ENCODE measurements around the gene IQUB.

IQUB gene

DNA sequence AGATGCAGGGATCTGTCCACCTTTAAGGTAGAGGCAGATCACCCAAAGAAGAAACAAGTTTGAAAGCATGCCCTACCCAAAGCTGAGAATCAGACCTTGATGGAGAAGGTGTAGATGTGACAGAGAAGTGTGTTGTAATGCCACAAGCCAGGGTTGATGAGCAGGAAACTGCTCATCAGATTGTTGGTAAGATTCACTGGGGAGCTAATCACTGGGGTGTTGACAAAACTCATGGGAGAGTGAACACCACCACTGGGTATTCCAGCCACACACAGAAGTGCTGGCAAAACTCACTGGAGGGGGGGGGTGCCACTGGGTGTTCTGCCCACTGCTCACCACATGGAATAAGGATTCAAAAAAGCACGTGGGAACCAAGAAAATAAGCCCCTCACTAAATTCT is 95.2 kb downstream of the IQUB start (continued):
- TF ChIP-seq OSR2 (tag by site-specific recombination; IDR thresholded peaks at IDR 0.05) (no peak), KLF16 (tag by site-specific recombination; IDR thresholded peaks at IDR 0.05) (no peak), ZNF174 (tag by site-specific recombination; IDR thresholded peaks at IDR 0.05) (no peak), ZNF274 (IDR thresholded peaks at IDR 0.05; ENCODE audit: low read length) (no peak), ZNF274 (tag by site-specific recombination; IDR thresholded peaks at IDR 0.05; ENCODE audit: borderline replicate concordance) (no peak), PBX3 (CRISPR knock-in tag; IDR thresholded peaks at IDR 0.05) (no peak)

DNA sequence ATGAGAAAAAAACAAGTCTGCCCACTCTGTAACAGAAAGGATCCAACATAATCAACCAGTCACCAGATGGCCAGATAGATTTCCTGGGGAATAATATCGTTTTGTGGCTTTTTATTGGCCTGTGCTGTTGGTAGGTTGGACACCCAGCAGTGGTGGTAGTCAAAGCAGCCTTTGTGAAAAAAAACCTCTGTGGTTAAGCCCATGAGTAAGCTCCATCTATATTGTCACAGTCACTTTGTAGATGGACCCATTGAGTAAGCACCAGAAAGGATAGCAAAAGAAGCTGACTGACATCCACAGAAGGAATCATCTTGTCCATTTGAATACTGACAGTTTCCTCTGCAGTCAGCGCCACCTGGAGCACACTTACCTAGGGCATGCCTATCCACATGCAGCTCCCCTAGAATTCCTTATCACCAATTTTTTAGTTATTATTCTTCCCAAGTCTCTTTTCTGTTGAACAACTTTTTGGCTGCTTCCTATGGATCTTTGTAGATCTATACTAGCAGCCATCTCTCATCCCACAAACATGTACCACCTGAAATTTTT is 96.9 kb downstream of the IQUB start:
- TF ChIP-seq ZSCAN16 (tag by site-specific recombination; IDR thresholded peaks at IDR 0.05) (no peak), ELK4 (IDR thresholded peaks at IDR 0.05; ENCODE audit: borderline replicate concordance, low read depth, low read length) (no peak)
- ChIA-PET CTCF (interaction anchor here (0.7 kb wide), 1 partner anchor 101 kb away, joined by 3 read pairs; no protein-coding TSS in a partner anchor), POLR2A (no interaction called here)
- Histone ChIP-seq H3K4me1 (ENCODE audit: control insufficient read depth, insufficient read depth, low read length) (no peaks in the 10 kb centered on the region), H3K27ac (ENCODE audit: extremely low read depth, low read depth, low read length) (no peak overlapping the region), H3K9me3 (ENCODE audit: control insufficient read depth, insufficient read depth, low read depth, low read length) (no peaks in the 10 kb centered on the region), H3K36me3 (ENCODE audit: control insufficient read depth in 2 of 2, insufficient read depth in 1 of 2, low read length in 2 of 2) (no peaks in the 10 kb centered on the region), H3K4me3 (ENCODE audit: low read depth, low read length) (no peak overlapping the region)

DNA sequence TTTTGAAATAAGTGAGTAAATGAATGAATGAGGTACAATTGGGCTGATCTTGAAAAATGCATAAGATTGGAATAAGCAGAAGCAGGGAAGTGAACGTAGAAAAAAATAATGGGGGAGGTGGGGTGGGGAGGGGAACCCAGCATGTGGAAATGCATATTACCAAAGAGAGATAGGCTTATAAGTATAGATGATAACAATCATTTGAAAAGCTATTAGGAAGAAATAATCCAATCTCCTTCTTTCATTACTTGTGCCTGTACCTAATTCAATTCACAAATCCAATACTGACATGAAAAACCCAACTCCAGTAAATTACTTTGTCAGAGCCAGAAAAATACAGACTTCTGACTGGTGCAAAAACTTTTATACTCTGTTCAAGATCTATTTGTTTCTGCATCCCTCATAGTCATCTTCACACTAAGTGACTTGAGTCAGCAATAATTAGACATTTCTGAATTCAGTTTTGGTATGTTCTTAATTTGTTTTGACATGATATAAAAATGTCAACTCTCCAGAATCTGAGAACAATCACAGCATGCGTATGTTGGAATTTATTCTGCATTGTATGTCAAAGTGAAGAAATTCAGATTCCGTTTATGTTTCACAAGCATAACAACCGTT is 99.2 kb downstream of the IQUB start:
- Histone ChIP-seq H3K9me3 (ENCODE audit: control insufficient read depth, insufficient read depth, low read depth, low read length) (no peaks in the 10 kb centered on the region), H3K4me1 (ENCODE audit: control insufficient read depth, insufficient read depth, low read length) (no peaks in the 10 kb centered on the region), H3K4me3 (ENCODE audit: low read depth, low read length) (no peak overlapping the region), H3K27ac (ENCODE audit: extremely low read depth, low read depth, low read length) (no peak overlapping the region), H3K36me3 (ENCODE audit: control insufficient read depth in 2 of 2, insufficient read depth in 1 of 2, low read length in 2 of 2) (no peaks in the 10 kb centered on the region)
- ChIA-PET CTCF (no interaction called here), POLR2A (no interaction called here)
- TF ChIP-seq ZSCAN4 (tag by site-specific recombination; IDR thresholded peaks at IDR 0.05) = no peak
- TF ChIP-seq, protein P1, sequence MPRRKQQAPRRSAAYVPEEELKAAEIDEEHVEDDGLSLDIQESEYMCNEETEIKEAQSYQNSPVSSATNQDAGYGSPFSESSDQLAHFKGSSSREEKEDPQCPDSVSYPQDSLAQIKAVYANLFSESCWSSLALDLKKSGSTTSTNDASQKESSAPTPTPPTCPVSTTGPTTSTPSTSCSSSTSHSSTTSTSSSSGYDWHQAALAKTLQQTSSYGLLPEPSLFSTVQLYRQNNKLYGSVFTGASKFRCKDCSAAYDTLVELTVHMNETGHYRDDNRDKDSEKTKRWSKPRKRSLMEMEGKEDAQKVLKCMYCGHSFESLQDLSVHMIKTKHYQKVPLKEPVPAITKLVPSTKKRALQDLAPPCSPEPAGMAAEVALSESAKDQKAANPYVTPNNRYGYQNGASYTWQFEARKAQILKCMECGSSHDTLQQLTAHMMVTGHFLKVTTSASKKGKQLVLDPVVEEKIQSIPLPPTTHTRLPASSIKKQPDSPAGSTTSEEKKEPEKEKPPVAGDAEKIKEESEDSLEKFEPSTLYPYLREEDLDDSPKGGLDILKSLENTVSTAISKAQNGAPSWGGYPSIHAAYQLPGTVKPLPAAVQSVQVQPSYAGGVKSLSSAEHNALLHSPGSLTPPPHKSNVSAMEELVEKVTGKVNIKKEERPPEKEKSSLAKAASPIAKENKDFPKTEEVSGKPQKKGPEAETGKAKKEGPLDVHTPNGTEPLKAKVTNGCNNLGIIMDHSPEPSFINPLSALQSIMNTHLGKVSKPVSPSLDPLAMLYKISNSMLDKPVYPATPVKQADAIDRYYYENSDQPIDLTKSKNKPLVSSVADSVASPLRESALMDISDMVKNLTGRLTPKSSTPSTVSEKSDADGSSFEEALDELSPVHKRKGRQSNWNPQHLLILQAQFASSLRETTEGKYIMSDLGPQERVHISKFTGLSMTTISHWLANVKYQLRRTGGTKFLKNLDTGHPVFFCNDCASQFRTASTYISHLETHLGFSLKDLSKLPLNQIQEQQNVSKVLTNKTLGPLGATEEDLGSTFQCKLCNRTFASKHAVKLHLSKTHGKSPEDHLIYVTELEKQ (tag by site-specific recombination; IDR thresholded peaks at IDR 0.05; ENCODE audit: borderline replicate concordance) = no peak
- TF ChIP-seq ZNF560 (tag by site-specific recombination; IDR thresholded peaks at IDR 0.05; ENCODE audit: borderline replicate concordance) = no peak
- no peak for TF ChIP-seq ZNF555 (tag by site-specific recombination; conservative IDR thresholded peaks at IDR 0.05)
- TF ChIP-seq, protein P2, sequence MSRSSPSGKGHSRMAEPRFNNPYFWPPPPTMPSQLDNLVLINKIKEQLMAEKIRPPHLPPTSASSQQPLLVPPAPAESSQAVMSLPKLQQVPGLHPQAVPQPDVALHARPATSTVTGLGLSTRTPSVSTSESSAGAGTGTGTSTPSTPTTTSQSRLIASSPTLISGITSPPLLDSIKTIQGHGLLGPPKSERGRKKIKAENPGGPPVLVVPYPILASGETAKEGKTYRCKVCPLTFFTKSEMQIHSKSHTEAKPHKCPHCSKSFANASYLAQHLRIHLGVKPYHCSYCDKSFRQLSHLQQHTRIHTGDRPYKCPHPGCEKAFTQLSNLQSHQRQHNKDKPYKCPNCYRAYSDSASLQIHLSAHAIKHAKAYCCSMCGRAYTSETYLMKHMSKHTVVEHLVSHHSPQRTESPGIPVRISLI (tag by site-specific recombination; IDR thresholded peaks at IDR 0.05) = no peak
- no peak for TF ChIP-seq KLF9 (tag by site-specific recombination; IDR thresholded peaks at IDR 0.05; ENCODE audit: low read depth)
- no peak for TF ChIP-seq ZNF830 (tag by site-specific recombination; IDR thresholded peaks at IDR 0.05; ENCODE audit: low read depth)
- TF ChIP-seq ZNF280D (tag by site-specific recombination; IDR thresholded peaks at IDR 0.05) = no peak

Data from HEK293 (cell line).